Measurements from ENCODE around the gene PRR36. TPM values are rescaled to one million over a fixed set of nuclear protein-coding genes. Genes with fewer than 3 reads are reported as not detected.
A peak's percentile ranks its signal among the peaks of the same experiment; 100 is the strongest.

PRR36 gene
- total RNA-seq, 2 donors from 2014 or later = 0.22 to 0.37 TPM

GRCh38 chr19:7832009-7832408 lies 42.2 kb downstream of the PRR36 start:
- TF ChIP-seq CTCF (IDR thresholded peaks at IDR 0.05) = no peak

GRCh38 chr19:7831452-7831851 lies 42.7 kb downstream of the PRR36 start:
- intact Hi-C loops (cut with DNase I) = no loop called here
- no peak overlapping the region for H3K27ac ChIP-seq

More at GRCh38 chr19:7832009-7832408, 42.2 kb downstream of the PRR36 start:
- no peaks in the 10 kb centered on the region for H3K4me1 ChIP-seq
- no peaks in the 10 kb centered on the region for H3K36me3 ChIP-seq
- H3K27me3 ChIP-seq = no peaks in the 10 kb centered on the region
- peak overlapping the region in 1 of 2 donors; percentile 31 for H3K9ac ChIP-seq (ENCODE audit: low read depth in 2 of 2, low read length in 2 of 2)
- H3K27ac ChIP-seq = no peak overlapping the region
- intact Hi-C loops (cut with DNase I) = no loop called here
- no peaks in the 10 kb centered on the region for H3K9me3 ChIP-seq
- no peak overlapping the region for H3K4me3 ChIP-seq
- DNase-seq = no peak

GRCh38 chr19:7830823-7831222 lies 43.4 kb downstream of the PRR36 start:
- no peak for TF ChIP-seq CTCF (IDR thresholded peaks at IDR 0.05)
- Histone ChIP-seq H3K27me3 (no peaks in the 10 kb centered on the region), H3K27ac (no peak overlapping the region), H3K4me1 (no peaks in the 10 kb centered on the region), H3K9ac (ENCODE audit: low read depth in 2 of 2, low read length in 2 of 2) (peak overlapping the region in 1 of 2 donors; percentile 46), H3K9me3 (no peaks in the 10 kb centered on the region), H3K4me3 (peak overlapping the region; percentile 57), H3K36me3 (no peaks in the 10 kb centered on the region)
- intact Hi-C loops (cut with DNase I) = no loop called here
- no peak for DNase-seq

More at GRCh38 chr19:7831452-7831851, 42.7 kb downstream of the PRR36 start:
- TF ChIP-seq CTCF (IDR thresholded peaks at IDR 0.05) = no peak
- no peaks in the 10 kb centered on the region for H3K27me3 ChIP-seq
- no peak overlapping the region for H3K4me3 ChIP-seq
- no peaks in the 10 kb centered on the region for H3K9me3 ChIP-seq
- peak overlapping the region in 1 of 2 donors; percentile 40 for H3K9ac ChIP-seq (ENCODE audit: low read depth in 2 of 2, low read length in 2 of 2)
- H3K36me3 ChIP-seq = no peaks in the 10 kb centered on the region
- DNase-seq = no peak
- H3K4me1 ChIP-seq = no peaks in the 10 kb centered on the region

GRCh38 chr19:7830272-7830771 lies 43.9 kb downstream of the PRR36 start:
- no peaks in the 10 kb centered on the region for H3K36me3 ChIP-seq
- H3K4me3 ChIP-seq = peak overlapping the region; percentile 57
- peak; percentile 32 for DNase-seq
- H3K4me1 ChIP-seq = no peaks in the 10 kb centered on the region
- H3K27ac ChIP-seq = no peak overlapping the region
- H3K27me3 ChIP-seq = no peaks in the 10 kb centered on the region
- no peak for TF ChIP-seq CTCF (IDR thresholded peaks at IDR 0.05)
- intact Hi-C loops (cut with DNase I) = no loop called here
- H3K9ac ChIP-seq (ENCODE audit: low read depth in 2 of 2, low read length in 2 of 2) = peak overlapping the region; percentile 46 to 59
- no peaks in the 10 kb centered on the region for H3K9me3 ChIP-seq

GRCh38 chr19:7829561-7830271 lies 44.5 kb downstream of the PRR36 start, which contains the start of gene EVI5L:
Gene EVI5L, plus strand, starts transcription at chr19:7830218. Its CDS starts 16,325 bp downstream, at chr19:7846543.
- intact Hi-C loops (cut with DNase I) = no loop called here
- Histone ChIP-seq H3K4me1 (no peaks in the 10 kb centered on the region), H3K9ac (ENCODE audit: low read depth in 2 of 2, low read length in 2 of 2) (peak within 1 kb of the TSS; percentile 46 to 59), H3K27me3 (no peaks in the 10 kb centered on the region), H3K27ac (no peak within 1 kb of the TSS), H3K9me3 (no peaks in the 10 kb centered on the region), H3K4me3 (peak within 1 kb of the TSS; percentile 57), H3K36me3 (no peaks in the 10 kb centered on the region)
- DNase-seq = peak; percentile 99
- TF ChIP-seq CTCF (IDR thresholded peaks at IDR 0.05) = no peak

Data from colonic mucosa (tissue), 4 donors.